ENCODE results near the gene CNOT1.
"Not testable (repeated sequence)": the region's sequence is repeated elsewhere in the genome, so short reads cannot be mapped to it uniquely, and the experiment has no call there.

CNOT1 gene

GRCh38 chr16:58638148-58639036 is 8.8 kb upstream of the CNOT1 start:
- DNase-seq (ENCODE audit: low read depth), result peak; percentile 76

GRCh38 chr16:58637021-58637420 is 7.4 kb upstream of the CNOT1 start:
- DNase-seq (ENCODE audit: low read depth), result not testable (repeated sequence)

GRCh38 chr16:58636466-58636865 is 6.8 kb upstream of the CNOT1 start:
- DNase-seq (ENCODE audit: low read depth), result no peak

GRCh38 chr16:58635502-58635901 is 5.9 kb upstream of the CNOT1 start:
- no peak for DNase-seq (ENCODE audit: low read depth)

- DNase-seq (ENCODE audit: low read depth), result no peak
Observed at GRCh38 chr16:58634265-58634802, 4.7 kb upstream of the CNOT1 start.

- DNase-seq (ENCODE audit: low read depth), result no peak
Observed at GRCh38 chr16:58628845-58629732, 537 bp downstream of the CNOT1 start.

- no peak for DNase-seq (ENCODE audit: low read depth)
Observed at GRCh38 chr16:58624209-58624608, 5.4 kb downstream of the CNOT1 start.

- DNase-seq (ENCODE audit: low read depth), result no peak
Observed at GRCh38 chr16:58620396-58620795, 9.2 kb downstream of the CNOT1 start.

- no peak for DNase-seq (ENCODE audit: low read depth)
Observed at GRCh38 chr16:58615280-58615679, 14.3 kb downstream of the CNOT1 start.

GRCh38 chr16:58614860-58615259 is 14.8 kb downstream of the CNOT1 start:
- no peak for DNase-seq (ENCODE audit: low read depth)

- DNase-seq (ENCODE audit: low read depth), result peak; percentile 44
Observed at GRCh38 chr16:58614212-58614611, 15.4 kb downstream of the CNOT1 start.

- not testable (repeated sequence) for DNase-seq (ENCODE audit: low read depth)
Observed at GRCh38 chr16:58612965-58613364, 16.7 kb downstream of the CNOT1 start.

- no peak for DNase-seq (ENCODE audit: low read depth)
Observed at GRCh38 chr16:58608601-58609136, 21.0 kb downstream of the CNOT1 start.

GRCh38 chr16:58605562-58605961 is 24.1 kb downstream of the CNOT1 start:
- DNase-seq (ENCODE audit: low read depth), result no peak

- DNase-seq (ENCODE audit: low read depth), result no peak
Observed at GRCh38 chr16:58591083-58591482, 38.5 kb downstream of the CNOT1 start.

GRCh38 chr16:58589326-58589905 is 40.2 kb downstream of the CNOT1 start:
- no peak for DNase-seq (ENCODE audit: low read depth)

- DNase-seq (ENCODE audit: low read depth), result no peak
Observed at GRCh38 chr16:58588406-58588805, 41.2 kb downstream of the CNOT1 start.

- no peak for DNase-seq (ENCODE audit: low read depth)
Observed at GRCh38 chr16:58586340-58587030, 43.1 kb downstream of the CNOT1 start.

- DNase-seq (ENCODE audit: low read depth), result no peak
Observed at GRCh38 chr16:58584831-58585505, 44.7 kb downstream of the CNOT1 start.

GRCh38 chr16:58582971-58583765 is 46.5 kb downstream of the CNOT1 start:
- DNase-seq (ENCODE audit: low read depth), result no peak
